HEK293 (cell line): ENCODE data around the gene IL6R.

Source experiments
- CTCF ChIA-PET: fragments of 350-600 bp; formaldehyde crosslinking; extraction: SDS; loops from one replicate; lab custom pipeline; 2021; ENCODE audit warnings: antibody characterized with exemption; lab: Yijun Ruan, JAX
- POLR2A ChIA-PET: fragments of 300-600 bp; formaldehyde crosslinking; extraction: SDS; loops from one replicate; lab custom pipeline; 2020; ENCODE audit warnings: antibody characterized with exemption, inconsistent platforms; lab: Yijun Ruan, JAX
- H3K27ac ChIP-seq: fragments of 200-500 bp; sonication (Bioruptor generic); 2 replicates; pipeline ENCODE4 v1.5.1; 2014; ENCODE audit warnings: low read depth, low read length, control low read depth, inconsistent platforms; ENCODE audit errors: extremely low read depth
- H3K36me3 ChIP-seq, 2 experiments: fragments of 200-500 bp in 1 of 2; sonication (Bioruptor generic) in 1 of 2; 1 replicate in 1 of 2; 2 replicates in 1 of 2; pipeline ENCODE4 v1.5.1; 2014 to 2017; ENCODE audit warnings: inconsistent platforms in 2 of 2, low read length in 2 of 2; ENCODE audit not compliant: control insufficient read depth in 2 of 2, insufficient read depth in 1 of 2
- H3K4me1 ChIP-seq: fragments of 200-500 bp; sonication (Bioruptor generic); 2 replicates; pipeline ENCODE4 v1.5.1; 2014; ENCODE audit warnings: mild to moderate bottlenecking, low read length, inconsistent platforms; ENCODE audit not compliant: control insufficient read depth, insufficient read depth
- H3K4me3 ChIP-seq: 2 replicates; pipeline ENCODE4 v1.5.1; 2011; ENCODE audit warnings: low read depth, mild to moderate bottlenecking, control low read depth, low read length, moderate library complexity
- H3K9me3 ChIP-seq: fragments of 200-500 bp; sonication (Bioruptor generic); 2 replicates; pipeline ENCODE4 v1.5.1; 2014; ENCODE audit warnings: low read depth, low read length, inconsistent platforms; ENCODE audit not compliant: control insufficient read depth, insufficient read depth
- ZNF214 ChIP-seq: fragments of 450-650 bp; formaldehyde crosslinking; IDR thresholded peaks from 2 replicates; pipeline ENCODE4 v1.5.1; 2017; ENCODE audit warnings: missing biosample characterization, mild to moderate bottlenecking, missing genetic modification characterization, borderline replicate concordance
- ZNF354C ChIP-seq: fragments of 450-650 bp; formaldehyde crosslinking; IDR thresholded peaks from 2 replicates; pipeline ENCODE4 v1.5.1; 2016; ENCODE audit warnings: missing biosample characterization, missing genetic modification characterization, low read depth, borderline replicate concordance
- ZNF510 ChIP-seq: fragments of 450-650 bp; formaldehyde crosslinking; IDR thresholded peaks from 2 replicates; pipeline ENCODE4 v1.5.1; 2018; ENCODE audit warnings: mild to moderate bottlenecking, missing genetic modification characterization, missing biosample characterization; ENCODE audit not compliant: insufficient replicate concordance
- ZNF560 ChIP-seq: fragments of 450-650 bp; formaldehyde crosslinking; IDR thresholded peaks from 2 replicates; pipeline ENCODE4 v1.5.1; 2017; ENCODE audit warnings: missing biosample characterization, missing genetic modification characterization, borderline replicate concordance
- ZNF654 ChIP-seq: fragments of 450-650 bp; formaldehyde crosslinking; IDR thresholded peaks from 2 replicates; pipeline ENCODE4 v1.5.1; 2016; ENCODE audit warnings: low read depth, missing biosample characterization, missing genetic modification characterization
- ZNF660 ChIP-seq: fragments of 450-650 bp; IDR thresholded peaks from 2 replicates; pipeline ENCODE4 v1.5.1; 2018; ENCODE audit warnings: missing biosample characterization, mild to moderate bottlenecking, missing genetic modification characterization
- ZNF670 ChIP-seq: fragments of 450-650 bp; formaldehyde crosslinking; IDR thresholded peaks from 2 replicates; pipeline ENCODE4 v1.5.1; 2016; ENCODE audit warnings: missing biosample characterization, missing genetic modification characterization, low read depth
- ZNF768 ChIP-seq: fragments of 450-650 bp; formaldehyde crosslinking; IDR thresholded peaks from 2 replicates; pipeline ENCODE4 v1.5.1; 2018; ENCODE audit warnings: missing biosample characterization, mild to moderate bottlenecking, missing genetic modification characterization
- ZNF776 ChIP-seq: fragments of 450-650 bp; formaldehyde crosslinking; IDR thresholded peaks from 2 replicates; pipeline ENCODE4 v1.5.0; 2017; ENCODE audit warnings: missing biosample characterization, missing genetic modification characterization, borderline replicate concordance
- ZNF830 ChIP-seq: fragments of 450-650 bp; IDR thresholded peaks from 2 replicates; pipeline ENCODE4 v1.5.0; 2018; ENCODE audit warnings: missing biosample characterization, missing genetic modification characterization, low read depth, mild to moderate bottlenecking, moderate library complexity
- TF ChIP-seq, protein P1 (sequence below): fragments of 450-650 bp; formaldehyde crosslinking; IDR thresholded peaks from 2 replicates; pipeline ENCODE4 v1.5.1; 2017; ENCODE audit warnings: missing biosample characterization, missing genetic modification characterization

IL6R gene

GRCh38 chr1:154517661-154518060 is 112.5 kb downstream of the IL6R start:
- POLR2A ChIA-PET: no interaction called here
- CTCF ChIA-PET: interaction anchor here (0.9 to 1.1 kb wide), 2 partner anchors 13 to 29 kb away, joined by 4 to 6 read pairs; no protein-coding TSS in a partner anchor
- TF ChIP-seq ZNF776 (tag by site-specific recombination) (no peak), ZNF214 (no peak), ZNF560 (tag by site-specific recombination) (no peak), ZNF660 (no peak), ZNF654 (no peak), ZNF354C (tag by site-specific recombination) (no peak), ZNF830 (no peak), ZNF768 (tag by site-specific recombination) (no peak), ZNF510 (tag by site-specific recombination) (no peak), ZNF670 (tag by site-specific recombination) (no peak)
- TF ChIP-seq, protein P1, sequence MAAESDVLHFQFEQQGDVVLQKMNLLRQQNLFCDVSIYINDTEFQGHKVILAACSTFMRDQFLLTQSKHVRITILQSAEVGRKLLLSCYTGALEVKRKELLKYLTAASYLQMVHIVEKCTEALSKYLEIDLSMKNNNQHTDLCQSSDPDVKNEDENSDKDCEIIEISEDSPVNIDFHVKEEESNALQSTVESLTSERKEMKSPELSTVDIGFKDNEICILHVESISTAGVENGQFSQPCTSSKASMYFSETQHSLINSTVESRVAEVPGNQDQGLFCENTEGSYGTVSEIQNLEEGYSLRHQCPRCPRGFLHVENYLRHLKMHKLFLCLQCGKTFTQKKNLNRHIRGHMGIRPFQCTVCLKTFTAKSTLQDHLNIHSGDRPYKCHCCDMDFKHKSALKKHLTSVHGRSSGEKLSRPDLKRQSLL: no peak
- Histone ChIP-seq H3K36me3 (no peaks in the 10 kb centered on the region), H3K4me3 (no peak overlapping the region), H3K9me3 (no peaks in the 10 kb centered on the region), H3K4me1 (no peaks in the 10 kb centered on the region), H3K27ac (no peak overlapping the region)
